GM19238 (cell line): ENCODE data around the gene TRPM1.

ENCODE experiments used
- DNase-seq: peaks from one replicate; pipeline ENCODE4 v3.0.0; 2011; ENCODE audit warnings: low spot score; ENCODE audit not compliant: insufficient read length

TRPM1 gene

GRCh38 chr15:31101262-31102038, at the start of gene TRPM1:
TSS of gene TRPM1 (minus strand) at chr15:31101725. CDS start at chr15:31081355, 20,370 bp downstream.
- no peak for DNase-seq

- DNase-seq = no peak
These were observed 49.3 kb upstream of the TRPM1 start for GRCh38 chr15:31150732-31151231.

GRCh38 chr15:31149987-31150386, 48.5 kb upstream of the TRPM1 start:
- no peak for DNase-seq

- DNase-seq = no peak
These were observed 47.6 kb upstream of the TRPM1 start for GRCh38 chr15:31149088-31149505.

GRCh38 chr15:31148297-31149087, 47.0 kb upstream of the TRPM1 start:
- no peak for DNase-seq

- no peak for DNase-seq
These were observed 46.4 kb upstream of the TRPM1 start for GRCh38 chr15:31147944-31148296.

GRCh38 chr15:31147456-31147855, 45.9 kb upstream of the TRPM1 start:
- DNase-seq = no peak

- DNase-seq = no peak
These were observed 43.9 kb upstream of the TRPM1 start for GRCh38 chr15:31145271-31145911.

GRCh38 chr15:31141792-31142191, 40.3 kb upstream of the TRPM1 start:
- no peak for DNase-seq

GRCh38 chr15:31136607-31137328, 35.2 kb upstream of the TRPM1 start:
- DNase-seq = no peak

- DNase-seq = no peak
These were observed 34.5 kb upstream of the TRPM1 start for GRCh38 chr15:31136016-31136415.

- no peak for DNase-seq
These were observed 34.0 kb upstream of the TRPM1 start for GRCh38 chr15:31135523-31135922.

- DNase-seq = no peak
These were observed 32.4 kb upstream of the TRPM1 start for GRCh38 chr15:31133890-31134289.

- no peak for DNase-seq
These were observed 30.4 kb upstream of the TRPM1 start for GRCh38 chr15:31131853-31132375.

- DNase-seq = no peak
These were observed 29.2 kb upstream of the TRPM1 start for GRCh38 chr15:31130576-31131237.

- DNase-seq = no peak
These were observed 28.3 kb upstream of the TRPM1 start for GRCh38 chr15:31129769-31130303.

- DNase-seq = peak; percentile 48
These were observed 27.6 kb upstream of the TRPM1 start for GRCh38 chr15:31128919-31129768.

GRCh38 chr15:31128477-31128876, 27.0 kb upstream of the TRPM1 start:
- DNase-seq = no peak

GRCh38 chr15:31127596-31128261, 26.2 kb upstream of the TRPM1 start:
- DNase-seq = no peak
